Stimulated activated CD4-positive, alpha-beta T cell treated with anti-CD3 and anti-CD28 coated beads, TNF-alpha, amount 100 ng/mL, for 24 hours (primary cell): ENCODE measurements around the gene VPS37D.
A peak's percentile ranks its signal among the peaks of the same experiment; 100 is the strongest.
"Not testable (repeated sequence)": the region's sequence is repeated elsewhere in the genome, so short reads cannot be mapped to it uniquely, and the experiment has no call there.

Experiments used
- DNase-seq, 3 experiments: peaks; one replicate each; pipeline ENCODE4 v3.0.0-alpha.2; 2020; ENCODE audit warnings: low read depth in 3 of 3

Gene VPS37D

DNA sequence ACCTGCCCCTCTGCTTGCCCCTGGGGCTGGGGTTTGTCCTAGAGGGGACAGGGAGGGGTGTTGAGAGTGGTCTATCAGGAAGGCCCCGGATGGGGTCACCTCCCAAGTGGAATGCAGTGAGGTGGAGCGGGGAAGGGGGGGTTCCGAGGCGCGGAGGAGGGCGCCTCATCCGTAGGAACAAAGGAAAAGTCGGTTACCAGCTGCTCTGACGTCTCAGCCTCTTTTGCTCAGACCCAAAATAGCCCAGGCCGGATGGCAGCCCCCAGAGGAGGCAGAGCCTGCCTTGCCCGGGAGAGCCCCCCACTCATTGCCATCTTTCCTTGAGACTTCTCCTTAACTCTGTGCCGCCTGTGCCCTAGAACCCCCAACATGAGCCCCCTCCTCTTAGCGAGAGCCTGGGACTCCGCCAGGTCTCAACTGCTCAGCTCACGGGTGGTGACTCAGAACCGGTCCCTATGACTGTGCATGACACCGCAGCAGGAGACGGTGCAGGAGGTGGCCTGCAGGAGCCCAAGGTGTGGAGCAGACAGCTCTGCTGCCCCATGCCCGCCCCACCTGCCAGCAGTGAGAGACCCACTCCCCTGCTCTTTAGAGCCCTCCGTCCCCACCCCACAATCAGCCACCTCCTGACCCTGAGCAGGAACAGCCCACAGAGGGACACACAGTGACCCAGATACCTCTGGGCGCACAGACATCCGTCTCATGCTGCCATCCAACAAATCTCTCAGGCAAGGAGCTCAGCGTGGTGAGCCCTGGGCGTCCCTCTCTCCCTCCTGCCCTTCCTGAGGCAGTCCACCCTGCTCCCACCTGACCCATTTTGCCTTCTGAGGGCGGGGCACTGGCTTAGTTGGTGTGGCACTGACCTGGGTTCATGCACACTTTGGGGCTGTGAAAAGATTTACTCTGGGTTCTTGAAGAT lies 38.8 kb downstream of the VPS37D start:
- peak in 1 of 3 experiments; percentile 52 for DNase-seq

GRCh38 chr7:73707045-73707631 lies 39.5 kb downstream of the VPS37D start:
- no peak for DNase-seq

DNA sequence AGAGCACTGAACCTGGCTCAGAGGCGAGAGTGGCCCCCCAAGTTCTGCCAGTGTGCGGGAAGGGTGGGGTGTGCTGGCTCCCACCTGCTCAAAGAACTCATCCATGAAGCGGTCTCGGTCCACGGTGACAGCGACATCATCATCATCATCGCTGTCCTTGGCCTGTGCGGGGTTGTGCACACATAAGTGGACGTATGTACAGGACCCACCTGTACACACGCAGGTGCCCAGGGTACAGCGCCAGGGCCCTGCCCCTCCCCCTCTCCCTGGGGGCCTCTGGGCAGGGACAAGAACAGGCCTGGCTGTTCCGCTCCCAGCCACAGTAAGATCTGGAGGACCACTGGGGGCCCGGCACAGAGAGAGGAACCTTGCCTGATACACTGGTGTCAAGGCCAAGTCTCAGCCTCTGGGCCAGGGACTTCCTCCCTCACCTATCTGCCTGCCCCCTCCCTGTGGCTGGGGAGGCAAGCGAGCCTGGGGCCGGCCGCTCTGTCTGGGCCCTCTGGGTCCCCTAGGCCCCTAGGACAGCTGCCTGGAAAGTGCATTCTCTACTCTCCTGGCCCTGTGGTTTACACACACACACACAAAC lies 41.4 kb downstream of the VPS37D start:
- no peak for DNase-seq

- DNase-seq = no peak
These were observed 45.1 kb downstream of the VPS37D start for GRCh38 chr7:73712773-73713172.

DNA sequence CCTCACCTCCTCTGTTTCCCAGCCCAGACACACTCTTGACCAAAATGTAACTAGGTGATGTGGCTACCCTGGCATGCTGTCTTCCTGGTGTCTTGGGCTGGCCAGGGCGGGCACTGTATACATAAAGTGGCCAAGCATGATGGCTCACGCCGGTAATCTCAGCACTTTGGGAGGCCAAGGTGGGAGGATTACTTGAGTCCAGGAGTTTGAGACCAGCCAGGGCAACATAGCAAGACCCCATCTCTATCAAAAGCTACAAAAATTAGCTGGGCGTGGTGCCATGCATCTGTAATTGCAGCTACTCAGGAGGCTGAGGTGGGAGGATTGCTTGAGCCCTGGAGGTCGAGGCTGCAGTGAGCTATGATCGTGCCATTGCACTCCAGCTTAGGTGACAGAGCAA lies 45.7 kb downstream of the VPS37D start:
- not testable (repeated sequence) for DNase-seq

GRCh38 chr7:73715648-73716317 lies 48.2 kb downstream of the VPS37D start:
- DNase-seq = peak; percentile 35 to 78 (median 38)

DNA sequence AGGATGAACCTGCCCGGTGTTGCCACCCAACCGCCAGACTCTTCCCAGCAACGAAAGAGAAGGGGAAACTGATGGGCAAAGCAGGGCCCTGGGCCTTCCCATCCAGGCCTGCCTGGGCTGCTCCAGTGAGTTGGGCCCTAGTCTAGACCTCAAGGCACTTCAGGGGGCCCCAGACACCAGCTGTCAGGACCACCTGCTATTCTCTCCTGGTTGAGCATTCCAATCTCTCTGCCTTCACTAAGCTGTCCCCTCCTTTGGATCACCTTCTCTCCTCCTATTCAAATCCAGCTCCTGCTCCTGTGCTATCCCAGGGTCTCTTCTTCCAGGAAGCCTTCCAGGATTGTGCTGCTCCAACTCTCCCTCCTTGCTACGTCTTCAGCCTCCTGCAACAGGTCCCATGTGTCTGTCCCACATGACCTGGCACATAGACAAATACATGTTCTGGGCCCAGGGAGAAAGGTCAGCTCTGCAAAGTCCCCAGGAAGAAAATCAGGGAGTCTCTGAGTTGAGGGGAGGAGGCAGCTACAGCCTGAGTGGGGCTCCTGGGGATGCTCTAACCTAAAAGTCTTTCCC lies 48.8 kb downstream of the VPS37D start:
- no peak for DNase-seq

DNA sequence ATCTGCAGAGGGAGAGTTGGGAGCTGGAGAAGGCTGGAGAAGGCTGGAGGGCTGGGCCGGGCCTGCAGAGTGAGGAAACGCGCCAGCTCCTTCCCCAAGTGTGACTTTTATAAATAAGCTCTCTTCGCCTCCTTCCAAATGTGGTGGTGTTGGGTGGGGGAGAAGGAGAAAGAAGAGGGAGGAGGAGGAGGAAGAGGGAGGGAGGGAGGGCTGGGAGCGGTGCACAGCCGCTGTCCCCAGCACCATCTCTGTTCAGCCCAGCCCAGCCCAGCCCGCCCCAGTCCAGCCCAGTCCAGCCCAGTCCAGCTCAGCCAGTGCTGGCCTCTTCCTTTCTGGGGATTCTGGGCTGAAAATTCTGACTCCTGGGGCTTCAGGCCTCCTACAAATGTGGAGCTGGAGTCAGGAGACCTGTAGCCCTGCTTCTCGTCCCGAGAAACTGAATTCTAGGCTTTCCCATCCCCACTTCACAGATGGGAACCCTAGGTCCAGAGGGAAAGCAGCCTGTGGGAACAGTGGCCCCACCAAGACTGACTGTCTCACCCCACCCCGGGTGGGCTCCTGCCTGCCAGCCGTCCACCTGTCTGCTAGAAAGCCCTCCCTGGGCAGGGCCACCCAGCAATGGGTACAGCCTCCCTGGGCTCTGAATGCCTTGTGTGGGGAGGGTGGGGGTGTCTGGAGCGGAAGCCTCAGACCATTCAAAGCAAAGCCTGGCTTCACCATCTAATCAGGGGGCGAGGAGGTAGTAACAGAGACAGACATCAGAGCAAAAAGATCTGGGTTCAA lies 49.6 kb downstream of the VPS37D start:
- no peak for DNase-seq

DNA sequence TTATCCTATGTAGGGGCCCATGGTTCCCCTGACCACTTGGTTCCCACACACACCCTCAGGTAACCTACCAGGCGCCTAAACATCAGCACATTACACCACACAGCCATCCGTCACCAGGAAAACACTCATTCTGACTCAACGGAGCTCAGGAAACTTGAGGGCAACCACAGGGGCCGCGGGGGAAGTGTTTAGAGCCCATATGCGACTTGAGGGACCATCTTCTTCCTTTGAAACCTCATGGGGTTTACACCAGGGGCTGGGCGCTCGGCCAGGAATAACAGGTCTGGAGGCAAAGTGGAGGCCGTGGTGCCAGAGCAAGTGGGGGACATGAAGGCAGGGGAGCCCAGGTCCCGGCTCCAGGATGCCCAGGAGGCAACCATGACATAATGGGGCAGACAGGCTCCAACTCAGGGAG lies 50.4 kb downstream of the VPS37D start:
- DNase-seq = peak; percentile 48 to 79 (median 67)

DNA sequence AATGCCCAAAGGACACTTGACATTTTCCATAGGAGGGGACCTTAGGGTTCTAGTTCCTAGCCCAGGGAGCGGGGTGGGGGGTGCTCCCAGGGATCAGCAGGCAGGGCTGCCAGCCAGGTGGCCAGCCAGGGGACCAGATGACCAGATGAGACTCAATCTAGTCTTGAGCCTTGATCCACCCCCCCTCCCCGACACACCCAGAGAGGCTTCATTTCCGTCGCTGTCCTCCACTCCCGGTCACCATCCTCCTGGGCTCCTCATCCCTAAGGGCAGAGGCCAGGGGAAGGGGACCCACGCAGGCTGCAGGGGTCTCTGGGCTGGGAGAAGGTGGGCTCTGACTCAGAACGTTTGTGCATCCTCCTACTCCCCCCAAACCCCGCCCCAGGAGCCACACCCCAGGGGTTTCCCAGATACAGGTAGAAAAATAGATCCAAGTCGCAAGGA lies 50.8 kb downstream of the VPS37D start:
- no peak for DNase-seq

DNA sequence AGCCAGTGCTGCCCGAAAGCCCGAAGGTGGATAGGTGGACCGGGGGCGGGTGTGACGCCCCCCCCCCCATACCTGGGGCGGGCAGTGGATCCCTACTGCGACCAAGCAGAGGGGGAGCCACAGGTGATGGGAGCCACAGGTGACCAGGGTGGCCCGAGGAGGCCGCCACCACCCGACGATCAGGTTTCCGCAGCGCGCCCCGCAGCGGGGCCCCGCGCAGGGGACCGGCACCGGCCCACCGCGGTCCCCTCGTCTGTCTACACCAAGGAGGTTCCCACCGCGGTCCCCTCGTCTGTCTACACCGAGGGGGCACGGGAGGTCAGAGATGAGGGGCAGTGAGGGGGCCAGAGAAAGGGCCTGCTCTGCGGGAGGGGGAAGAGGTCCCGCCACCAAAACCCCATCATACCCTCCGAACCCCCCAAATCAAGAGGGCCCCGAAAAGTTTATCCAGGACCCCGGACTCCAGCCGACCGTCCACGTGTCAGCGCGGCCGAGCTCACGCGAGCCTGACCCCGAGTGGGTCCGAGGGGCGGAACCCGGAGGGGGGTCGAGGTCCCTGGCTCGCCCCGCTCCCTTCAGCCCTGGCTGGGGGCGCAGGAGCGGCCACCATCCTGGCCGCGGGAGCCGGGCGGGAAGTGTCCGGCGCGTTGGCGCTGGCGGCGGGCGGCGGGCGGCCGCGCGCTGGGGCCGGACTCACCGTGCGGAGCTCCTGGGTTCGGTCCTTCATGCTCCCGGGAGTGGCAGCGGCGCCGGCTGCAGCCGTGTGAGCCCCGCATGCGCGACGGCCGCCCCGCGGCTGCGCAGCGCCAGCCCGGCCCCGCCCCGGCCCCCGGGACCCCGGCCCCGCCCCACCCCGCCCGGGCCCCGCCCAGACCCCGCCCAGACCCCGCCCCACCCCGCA lies 51.5 kb downstream of the VPS37D start, which contains the start of gene STX1A:
Gene STX1A (minus strand): TSS at position 765 of the 901 bp plus-strand sequence. CDS start 38 bp downstream, at position 727.
- peak; percentile 28 to 65 (median 62) for DNase-seq

- DNase-seq = no peak
These were observed 52.2 kb downstream of the VPS37D start for GRCh38 chr7:73719806-73720169.

GRCh38 chr7:73720443-73720842 lies 52.8 kb downstream of the VPS37D start:
- not testable (repeated sequence) for DNase-seq

GRCh38 chr7:73721377-73721817 lies 53.8 kb downstream of the VPS37D start:
- no peak for DNase-seq
